Activated naive CD8-positive, alpha-beta T cell treated with anti-CD3 and anti-CD28 coated beads, Interleukin-2, amount 50 U/mL, for 24 hours (primary cell): Measurements from ENCODE around the gene USP40.

Source experiments
- ATAC-seq: fragments of 150-1000 bp; cut with Tn5 transposase; one replicate; pipeline ENCODE4 v1.10.0; 2021
- DNase-seq: peaks from one replicate; pipeline ENCODE4 v3.0.0; 2021
- H3K27ac Mint-ChIP-seq: one replicate; pipeline ENCODE4 v1.8.0; 2021; ENCODE audit warnings: mild to moderate bottlenecking, mixed read lengths
- H3K27me3 Mint-ChIP-seq: one replicate; pipeline ENCODE4 v1.8.0; 2021; ENCODE audit warnings: mixed read lengths
- H3K36me3 Mint-ChIP-seq: one replicate; pipeline ENCODE4 v1.8.0; 2021; ENCODE audit warnings: low read depth, mixed read lengths
- H3K4me1 Mint-ChIP-seq: one replicate; pipeline ENCODE4 v1.8.0; 2021; ENCODE audit warnings: mixed read lengths
- H3K4me3 Mint-ChIP-seq: one replicate; pipeline ENCODE4 v1.8.0; 2021; ENCODE audit warnings: mild to moderate bottlenecking, moderate library complexity, mixed read lengths
- H3K9me3 Mint-ChIP-seq: one replicate; pipeline ENCODE4 v1.8.0; 2021; ENCODE audit warnings: mixed read lengths

Gene USP40

GRCh38 chr2:233455491-233455890, 111.1 kb downstream of the USP40 start:
- Mint-ChIP-seq H3K4me3 (no peak overlapping the region), H3K9me3 (no peaks in the 10 kb centered on the region), H3K27me3 (no peaks in the 10 kb centered on the region), H3K4me1 (peaks cover 2% of the 10 kb centered on the region), H3K27ac (no peak overlapping the region), H3K36me3 (peaks cover 36% of the 10 kb centered on the region)
- ATAC-seq: no peak
- DNase-seq: no peak

GRCh38 chr2:233455006-233455405, 111.6 kb downstream of the USP40 start:
- peaks cover 36% of the 10 kb centered on the region for H3K36me3 Mint-ChIP-seq
- H3K27me3 Mint-ChIP-seq: no peaks in the 10 kb centered on the region
- no peak overlapping the region for H3K27ac Mint-ChIP-seq
- H3K4me1 Mint-ChIP-seq: peaks cover 2% of the 10 kb centered on the region
- DNase-seq: no peak
- ATAC-seq: no peak
- H3K4me3 Mint-ChIP-seq: no peak overlapping the region
- no peaks in the 10 kb centered on the region for H3K9me3 Mint-ChIP-seq

- Mint-ChIP-seq H3K27ac (no peak overlapping the region), H3K9me3 (no peaks in the 10 kb centered on the region), H3K36me3 (peaks cover 36% of the 10 kb centered on the region), H3K4me1 (peaks cover 2% of the 10 kb centered on the region), H3K27me3 (no peaks in the 10 kb centered on the region), H3K4me3 (no peak overlapping the region)
- no peak for ATAC-seq
- no peak for DNase-seq
Measured at GRCh38 chr2:233453916-233454315, 112.7 kb downstream of the USP40 start.

- ATAC-seq: no peak
- no peak for DNase-seq
- Mint-ChIP-seq H3K36me3 (peaks cover 38% of the 10 kb centered on the region), H3K27ac (peak overlapping the region; percentile 77), H3K27me3 (no peaks in the 10 kb centered on the region), H3K4me1 (peaks cover 2% of the 10 kb centered on the region), H3K9me3 (no peaks in the 10 kb centered on the region), H3K4me3 (no peak overlapping the region)
Measured at GRCh38 chr2:233453111-233453915, 113.3 kb downstream of the USP40 start.

GRCh38 chr2:233451950-233452349, 114.6 kb downstream of the USP40 start:
- Mint-ChIP-seq H3K4me3 (no peak overlapping the region), H3K4me1 (peaks cover 2% of the 10 kb centered on the region), H3K27me3 (no peaks in the 10 kb centered on the region), H3K9me3 (no peaks in the 10 kb centered on the region), H3K36me3 (peaks cover 32% of the 10 kb centered on the region), H3K27ac (no peak overlapping the region)
- DNase-seq (no peak), ATAC-seq (no peak)

- Mint-ChIP-seq H3K36me3 (peaks cover 32% of the 10 kb centered on the region), H3K9me3 (no peaks in the 10 kb centered on the region), H3K27me3 (no peaks in the 10 kb centered on the region), H3K4me1 (peaks cover 2% of the 10 kb centered on the region), H3K27ac (no peak overlapping the region), H3K4me3 (no peak overlapping the region)
- ATAC-seq: no peak
- no peak for DNase-seq
Measured at GRCh38 chr2:233450864-233451575, 115.6 kb downstream of the USP40 start.

- DNase-seq: no peak
Measured at GRCh38 chr2:233449921-233450863, 116.4 kb downstream of the USP40 start.

GRCh38 chr2:233449081-233449901, 117.3 kb downstream of the USP40 start:
- no peak for DNase-seq
- H3K27ac Mint-ChIP-seq: no peak overlapping the region
- H3K9me3 Mint-ChIP-seq: no peaks in the 10 kb centered on the region
- H3K4me1 Mint-ChIP-seq: peaks cover 2% of the 10 kb centered on the region
- no peak for ATAC-seq
- H3K36me3 Mint-ChIP-seq: peaks cover 32% of the 10 kb centered on the region
- no peaks in the 10 kb centered on the region for H3K27me3 Mint-ChIP-seq
- no peak overlapping the region for H3K4me3 Mint-ChIP-seq

More at GRCh38 chr2:233449921-233450863, 116.4 kb downstream of the USP40 start:
- Mint-ChIP-seq H3K9me3 (no peaks in the 10 kb centered on the region), H3K36me3 (peaks cover 32% of the 10 kb centered on the region), H3K27me3 (no peaks in the 10 kb centered on the region), H3K27ac (no peak overlapping the region), H3K4me3 (no peak overlapping the region), H3K4me1 (peaks cover 2% of the 10 kb centered on the region)
- no peak for ATAC-seq

GRCh38 chr2:233448575-233448974, 118.0 kb downstream of the USP40 start:
- Mint-ChIP-seq H3K9me3 (no peaks in the 10 kb centered on the region), H3K36me3 (peaks cover 38% of the 10 kb centered on the region), H3K27ac (no peak overlapping the region), H3K27me3 (no peaks in the 10 kb centered on the region), H3K4me1 (peaks cover 3% of the 10 kb centered on the region), H3K4me3 (no peak overlapping the region)
- ATAC-seq (no peak), DNase-seq (no peak)

GRCh38 chr2:233448220-233448559, 118.4 kb downstream of the USP40 start:
- Mint-ChIP-seq H3K27ac (no peak overlapping the region), H3K4me3 (no peak overlapping the region), H3K36me3 (peaks cover 40% of the 10 kb centered on the region)

GRCh38 chr2:233447506-233448219, 118.9 kb downstream of the USP40 start:
- peaks cover 10% of the 10 kb centered on the region for H3K4me1 Mint-ChIP-seq
- no peak overlapping the region for H3K27ac Mint-ChIP-seq
- H3K9me3 Mint-ChIP-seq: no peaks in the 10 kb centered on the region
- no peaks in the 10 kb centered on the region for H3K27me3 Mint-ChIP-seq
- no peak for ATAC-seq
- H3K36me3 Mint-ChIP-seq: peaks cover 42% of the 10 kb centered on the region
- no peak for DNase-seq
- H3K4me3 Mint-ChIP-seq: no peak overlapping the region

More at GRCh38 chr2:233448220-233448559, 118.4 kb downstream of the USP40 start:
- no peak for DNase-seq
- no peak for ATAC-seq
- H3K9me3 Mint-ChIP-seq: no peaks in the 10 kb centered on the region
- H3K27me3 Mint-ChIP-seq: no peaks in the 10 kb centered on the region
- H3K4me1 Mint-ChIP-seq: peaks cover 6% of the 10 kb centered on the region

- no peak for DNase-seq
Measured at GRCh38 chr2:233446606-233447305, 119.8 kb downstream of the USP40 start.

GRCh38 chr2:233446121-233446520, 120.5 kb downstream of the USP40 start:
- DNase-seq (no peak), ATAC-seq (no peak)
- Mint-ChIP-seq H3K27me3 (no peaks in the 10 kb centered on the region), H3K36me3 (peaks cover 41% of the 10 kb centered on the region), H3K27ac (no peak overlapping the region), H3K9me3 (no peaks in the 10 kb centered on the region), H3K4me3 (no peak overlapping the region), H3K4me1 (peaks cover 10% of the 10 kb centered on the region)

More at GRCh38 chr2:233446606-233447305, 119.8 kb downstream of the USP40 start:
- ATAC-seq: no peak
- no peaks in the 10 kb centered on the region for H3K27me3 Mint-ChIP-seq
- no peaks in the 10 kb centered on the region for H3K9me3 Mint-ChIP-seq
- H3K36me3 Mint-ChIP-seq: peaks cover 41% of the 10 kb centered on the region
- peaks cover 10% of the 10 kb centered on the region for H3K4me1 Mint-ChIP-seq
- H3K4me3 Mint-ChIP-seq: no peak overlapping the region
- H3K27ac Mint-ChIP-seq: no peak overlapping the region
